Measurements from ENCODE around the gene TSPAN17. TPM values are rescaled to one million over a fixed set of nuclear protein-coding genes. Genes with fewer than 3 reads are reported as not detected.

TSPAN17 gene
- total and polyA plus RNA-seq, 9 of the 15 experiments (the other 6 are each of a cell fraction or from before 2014, with no cell fraction given): 0.73 to 58.3 (median 34.5) TPM

GRCh38 chr5:176606032-176606431 lies 41.3 kb upstream of the TSPAN17 start:
- ATAC-seq: peak; percentile 45
- DNase-seq (ENCODE audit: extremely low read depth in 1 of 4, low spot score in 3 of 4): peak in 2 of 4 experiments; percentile 51 to 54
- intact Hi-C loops (cut with micrococcal nuclease) (no loop called here), in situ Hi-C loops (cut with MboI) (no loop called here)
- WGBS (ENCODE audit: insufficient coverage, low coverage, missing lambda C conversion rate): 0% methylated on average over 2 of the region's 3 CpGs
- Histone ChIP-seq H3K9me3 (replicated peaks; ENCODE audit: control insufficient read depth, insufficient read depth, low read depth, low read length) (no peaks in the 10 kb centered on the region), H3K36me3 (ENCODE audit: control insufficient read depth, insufficient read depth, low read length) (peaks cover 3% of the 10 kb centered on the region; the same call in 2 of the 3 replicates), H3K79me2 (ENCODE audit: control insufficient read depth, insufficient read depth, low read length) (peaks cover 2% of the 10 kb centered on the region; the same call in 1 of the 3 replicates), H3K9me1 (ENCODE audit: control insufficient read depth, insufficient read depth, low read length) (peaks cover 7% of the 10 kb centered on the region), H3K4me1 (replicated peaks in 1 of 2; ENCODE audit: control insufficient read depth in 2 of 2, insufficient read depth in 2 of 2, low read length in 2 of 2) (peaks cover 19 to 32% of the 10 kb centered on the region in 2 experiments; a peak in 4 of 5 replicates), H3K4me3 (no peak overlapping the region), H3K27ac (ENCODE audit: extremely low read depth, low read depth, low read length) (peak overlapping the region; percentile 22; the same call in 1 of the 3 replicates), H3K4me2 (ENCODE audit: insufficient read depth, low read length) (peak overlapping the region; percentile 17; the same call in 1 of the 2 replicates), H2AFZ (ENCODE audit: low read depth, low read length) (0 out of 2 replicates have a peak overlapping the region, but pooled peaks have one; percentile 9), H4K20me1 (replicated peaks; ENCODE audit: control insufficient read depth, insufficient read depth, low read length) (peaks cover 28% of the 10 kb centered on the region), H3K9ac (ENCODE audit: insufficient read depth in 1 of 2, low read depth in 2 of 2, low read length in 2 of 2) (peak overlapping the region; percentile 31 to 65; a peak in 3 of 4 replicates), H3K27me3 (ENCODE audit: control insufficient read depth in 2 of 2, insufficient read depth in 2 of 2, low read length in 2 of 2) (no peaks in the 10 kb centered on the region)
- ChIA-PET POLR2A (interaction anchor here (0.6 to 1.8 kb wide), 4 partner anchors 10 to 69 kb away, joined by 3 to 5 read pairs (median 4); partner anchors contain the start of gene RNF44), CTCF (ENCODE audit: low intra/inter-chr PET ratio) (no interaction called here)
- BruUV-seq (replicated peaks): no TSS peak
- no peak for TF ChIP-seq SRSF3 (IDR thresholded peaks at IDR 0.05; ENCODE audit: insufficient read depth, low read length)
- peak; percentile 70; the same call in 1 of the 2 replicates for TF ChIP-seq ZBTB7A (IDR thresholded peaks at IDR 0.05; ENCODE audit: borderline replicate concordance, control insufficient read depth, low read depth, low read length)
- peak; percentile 78; the same call in 1 of the 2 replicates for TF ChIP-seq TFAP4 (CRISPR knock-in tag; IDR thresholded peaks at IDR 0.05; ENCODE audit: borderline replicate concordance)
- TF ChIP-seq ZNF140 (CRISPR knock-in tag; IDR thresholded peaks at IDR 0.05): no peak
- no peak for TF ChIP-seq HMG20A (CRISPR knock-in tag; conservative IDR thresholded peaks at IDR 0.05)
- TF ChIP-seq IRF1 (CRISPR knock-in tag; IDR thresholded peaks at IDR 0.05; ENCODE audit: borderline replicate concordance): no peak
- TF ChIP-seq, protein P1, sequence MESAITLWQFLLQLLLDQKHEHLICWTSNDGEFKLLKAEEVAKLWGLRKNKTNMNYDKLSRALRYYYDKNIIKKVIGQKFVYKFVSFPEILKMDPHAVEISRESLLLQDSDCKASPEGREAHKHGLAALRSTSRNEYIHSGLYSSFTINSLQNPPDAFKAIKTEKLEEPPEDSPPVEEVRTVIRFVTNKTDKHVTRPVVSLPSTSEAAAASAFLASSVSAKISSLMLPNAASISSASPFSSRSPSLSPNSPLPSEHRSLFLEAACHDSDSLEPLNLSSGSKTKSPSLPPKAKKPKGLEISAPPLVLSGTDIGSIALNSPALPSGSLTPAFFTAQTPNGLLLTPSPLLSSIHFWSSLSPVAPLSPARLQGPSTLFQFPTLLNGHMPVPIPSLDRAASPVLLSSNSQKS (CRISPR knock-in tag; IDR thresholded peaks at IDR 0.05): no peak
- TF ChIP-seq RAD21 (CRISPR knock-in tag; conservative IDR thresholded peaks at IDR 0.05 in 1 of 2, IDR thresholded peaks at IDR 0.05 in 1 of 2): no peak
- TF ChIP-seq ZNF282 (CRISPR knock-in tag; IDR thresholded peaks at IDR 0.05): no peak
- TF ChIP-seq DACH1 (IDR thresholded peaks at IDR 0.05; ENCODE audit: partially characterized antibody): peak; percentile 40
- no peak for TF ChIP-seq SOX6 (IDR thresholded peaks at IDR 0.05)
- no peak for TF ChIP-seq GTF2A2 (tag; IDR thresholded peaks at IDR 0.05)
- 0 out of 2 replicates have a peak, but pooled peaks have one; percentile 14 for TF ChIP-seq CBFA2T3 (IDR thresholded peaks at IDR 0.05)
- TF ChIP-seq, protein P2, sequence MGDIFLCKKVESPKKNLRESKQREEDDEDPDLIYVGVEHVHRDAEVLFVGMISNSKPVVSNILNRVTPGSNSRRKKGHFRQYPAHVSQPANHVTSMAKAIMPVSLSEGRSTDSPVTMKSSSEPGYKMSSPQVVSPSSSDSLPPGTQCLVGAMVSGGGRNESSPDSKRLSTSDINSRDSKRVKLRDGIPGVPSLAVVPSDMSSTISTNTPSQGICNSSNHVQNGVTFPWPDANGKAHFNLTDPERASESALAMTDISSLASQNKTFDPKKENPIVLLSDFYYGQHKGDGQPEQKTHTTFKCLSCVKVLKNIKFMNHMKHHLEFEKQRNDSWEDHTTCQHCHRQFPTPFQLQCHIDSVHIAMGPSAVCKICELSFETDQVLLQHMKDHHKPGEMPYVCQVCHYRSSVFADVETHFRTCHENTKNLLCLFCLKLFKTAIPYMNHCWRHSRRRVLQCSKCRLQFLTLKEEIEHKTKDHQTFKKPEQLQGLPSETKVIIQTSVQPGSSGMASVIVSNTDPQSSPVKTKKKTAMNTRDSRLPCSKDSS (IDR thresholded peaks at IDR 0.05; ENCODE audit: low read depth, partially characterized antibody): no peak
- no peak for TF ChIP-seq ZNF146 (CRISPR knock-in tag; IDR thresholded peaks at IDR 0.05; ENCODE audit: unreplicated experiment)
- peak; percentile 48 for FAIRE-seq
